Measurements from ENCODE around the gene GAA.

Gene GAA

GRCh38 chr17:80112471-80113032 is 11.2 kb downstream of the GAA start:
- DNase-seq (ENCODE audit: low read depth) = no peak
- H3K4me3 ChIP-seq (ENCODE audit: low read depth, low read length) = no peak overlapping the region
- TF ChIP-seq CTCF (IDR thresholded peaks at IDR 0.05; ENCODE audit: insufficient read depth, low read depth, low read length, missing control alignments) = no peak

GRCh38 chr17:80113033-80113484 is 11.7 kb downstream of the GAA start:
- H3K4me3 ChIP-seq (ENCODE audit: low read depth, low read length) = no peak overlapping the region
- no peak for TF ChIP-seq CTCF (IDR thresholded peaks at IDR 0.05; ENCODE audit: insufficient read depth, low read depth, low read length, missing control alignments)
- DNase-seq (ENCODE audit: low read depth) = no peak

DNA sequence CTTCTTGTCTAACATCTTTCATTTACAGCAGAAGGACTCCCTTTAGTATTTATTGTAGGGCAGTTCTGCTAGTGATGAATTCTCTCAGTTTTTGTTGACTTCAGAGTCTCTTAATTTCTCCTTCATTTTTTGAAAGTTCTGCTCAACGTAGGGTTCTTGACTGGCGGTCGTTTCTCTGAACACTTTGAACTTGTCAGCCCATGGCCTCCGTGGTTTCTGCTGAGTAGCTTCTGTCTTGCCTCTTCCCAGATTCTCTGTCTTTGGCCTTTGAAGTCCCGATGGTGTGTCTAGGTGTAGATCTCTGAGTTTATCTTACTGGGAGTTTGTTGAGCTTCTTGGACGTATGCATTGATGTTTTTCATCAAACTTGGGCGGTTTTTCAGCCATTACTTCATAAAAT is 13.4 kb downstream of the GAA start:
- DNase-seq (ENCODE audit: low read depth) = no peak
- no peak overlapping the region for H3K4me3 ChIP-seq (ENCODE audit: low read depth, low read length)
- TF ChIP-seq CTCF (IDR thresholded peaks at IDR 0.05; ENCODE audit: insufficient read depth, low read depth, low read length, missing control alignments) = no peak

GRCh38 chr17:80115159-80115558 is 13.8 kb downstream of the GAA start:
- no peak for TF ChIP-seq CTCF (IDR thresholded peaks at IDR 0.05; ENCODE audit: insufficient read depth, low read depth, low read length, missing control alignments)

DNA sequence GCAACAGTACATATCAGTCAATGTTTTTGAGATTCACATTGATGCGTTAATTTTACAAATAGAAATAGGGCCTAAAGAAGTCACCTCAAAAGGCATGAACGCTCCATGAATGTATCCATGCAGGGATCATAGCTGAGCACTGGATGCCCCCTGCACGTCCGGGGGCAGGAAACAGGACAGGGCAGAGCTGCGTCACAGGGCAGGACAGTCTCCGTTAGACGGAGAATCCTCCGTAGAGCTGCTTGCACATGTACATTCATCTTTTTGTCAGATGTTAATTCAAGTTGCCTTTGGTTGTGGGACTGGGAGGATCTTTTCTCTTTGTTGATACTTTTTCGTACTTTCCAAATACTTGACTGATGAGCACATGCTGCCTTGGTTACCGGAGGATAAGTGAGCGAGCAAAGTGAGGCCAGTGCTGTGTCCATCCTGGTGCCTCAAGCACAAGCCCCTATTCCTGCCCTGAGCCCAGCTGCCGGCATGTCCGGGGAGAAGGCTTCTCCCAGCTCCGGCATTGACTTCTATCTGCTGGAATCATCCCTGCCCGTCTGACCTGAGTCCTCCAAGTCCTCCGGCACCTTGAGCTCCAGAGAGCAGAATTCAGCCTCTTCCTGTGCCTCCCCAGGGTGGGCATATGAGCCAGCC is 15.0 kb downstream of the GAA start:
- H3K4me3 ChIP-seq (ENCODE audit: low read depth, low read length) = no peak overlapping the region
- no peak for DNase-seq (ENCODE audit: low read depth)
- TF ChIP-seq CTCF (IDR thresholded peaks at IDR 0.05; ENCODE audit: insufficient read depth, low read depth, low read length, missing control alignments) = no peak

More at GRCh38 chr17:80115159-80115558, 13.8 kb downstream of the GAA start:
- H3K4me3 ChIP-seq (ENCODE audit: low read depth, low read length) = no peak overlapping the region
- no peak for DNase-seq (ENCODE audit: low read depth)

- DNase-seq (ENCODE audit: low read depth) = no peak
- H3K4me3 ChIP-seq (ENCODE audit: low read depth, low read length) = no peak overlapping the region
- no peak for TF ChIP-seq CTCF (IDR thresholded peaks at IDR 0.05; ENCODE audit: insufficient read depth, low read depth, low read length, missing control alignments)
Measured at GRCh38 chr17:80116921-80117380, 15.6 kb downstream of the GAA start.
